Measurements from ENCODE around the gene NRXN2.

The NRXN2 gene

GRCh38 chr11:64591257-64592233 lies 131.5 kb downstream of the NRXN2 start:
- DNase-seq (ENCODE audit: low read depth, low spot score) = no peak

DNA sequence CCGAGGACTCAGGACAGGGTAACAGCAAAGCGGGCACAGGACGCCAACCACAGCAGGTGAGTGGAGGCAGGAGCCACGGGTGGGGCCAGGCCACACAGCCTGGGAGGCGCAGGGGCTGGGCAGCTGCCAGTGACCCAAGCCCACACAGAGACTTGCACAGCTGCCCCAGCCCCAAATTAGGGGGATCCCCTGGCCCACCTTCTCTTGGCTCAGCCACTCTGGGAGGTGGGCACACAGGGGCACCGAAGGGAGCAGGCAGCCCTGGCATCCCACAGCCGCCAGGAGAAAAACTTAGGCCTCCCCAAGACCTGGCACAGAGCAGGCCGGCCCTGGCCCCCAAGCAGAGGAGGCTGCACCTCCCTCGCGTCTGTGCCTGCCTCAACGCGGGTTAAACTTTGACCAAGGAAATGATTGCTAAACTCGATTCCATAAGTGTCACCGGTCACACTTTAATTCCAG lies 132.2 kb downstream of the NRXN2 start, which contains the start of gene SLC22A12:
Gene SLC22A12, plus strand, starts transcription at position 458 of the 459 bp plus-strand sequence. CDS start 337 bp downstream, outside the sequence.
- DNase-seq (ENCODE audit: low read depth, low spot score) = no peak

- no peak for DNase-seq (ENCODE audit: low read depth, low spot score)
Observed at GRCh38 chr11:64588701-64589100, 134.3 kb downstream of the NRXN2 start.

GRCh38 chr11:64586366-64586765 lies 136.6 kb downstream of the NRXN2 start:
- no peak for DNase-seq (ENCODE audit: low read depth, low spot score)

DNA sequence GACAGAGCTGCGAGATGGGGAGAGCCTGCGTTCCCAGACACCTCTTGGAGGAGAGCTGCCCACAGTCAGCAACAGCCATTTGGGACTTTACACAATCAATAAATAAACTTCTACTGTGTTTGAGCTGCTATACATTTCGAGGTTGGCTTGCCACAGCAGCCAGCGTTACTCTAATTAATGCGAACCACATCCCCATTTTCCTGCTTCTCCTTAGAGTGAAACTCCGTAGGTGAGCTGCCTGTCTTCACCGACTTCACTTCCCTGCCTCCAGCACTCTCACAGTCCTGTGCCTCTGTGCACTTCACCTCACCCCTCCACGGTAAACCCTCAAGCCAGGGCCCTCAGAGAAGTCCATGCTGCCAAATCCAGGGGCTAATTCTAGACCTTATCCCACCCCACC lies 137.8 kb downstream of the NRXN2 start:
- DNase-seq (ENCODE audit: low read depth, low spot score) = no peak

GRCh38 chr11:64583296-64584262 lies 139.4 kb downstream of the NRXN2 start:
- DNase-seq (ENCODE audit: low read depth, low spot score) = no peak

- no peak for DNase-seq (ENCODE audit: low read depth, low spot score)
Observed at GRCh38 chr11:64582885-64583284, 140.1 kb downstream of the NRXN2 start.

GRCh38 chr11:64581057-64581523 lies 141.9 kb downstream of the NRXN2 start:
- DNase-seq (ENCODE audit: low read depth, low spot score) = no peak

DNA sequence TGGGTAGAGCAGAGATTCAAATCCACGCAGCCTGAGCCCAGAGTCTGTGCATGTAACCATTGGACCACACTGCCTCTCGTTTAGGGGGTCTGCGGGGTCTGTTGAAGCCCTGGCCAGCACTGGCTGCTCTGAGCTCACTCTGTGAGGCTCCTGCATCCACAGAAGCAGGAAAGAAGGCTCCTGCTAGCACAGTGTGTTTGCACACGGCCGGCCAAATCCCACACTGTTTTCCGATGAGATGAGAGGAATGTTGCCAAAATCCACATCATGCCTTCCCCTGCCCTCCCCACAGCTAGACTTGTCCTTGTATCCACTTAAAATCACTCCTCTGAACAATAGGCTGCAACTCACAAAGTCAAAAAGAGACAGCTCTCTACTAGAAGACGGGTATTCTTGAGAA lies 142.6 kb downstream of the NRXN2 start:
- no peak for DNase-seq (ENCODE audit: low read depth, low spot score)

- no peak for DNase-seq (ENCODE audit: low read depth, low spot score)
Observed at GRCh38 chr11:64577202-64577601, 145.8 kb downstream of the NRXN2 start.

GRCh38 chr11:64572143-64572542 lies 150.9 kb downstream of the NRXN2 start:
- no peak for DNase-seq (ENCODE audit: low read depth, low spot score)

GRCh38 chr11:64571410-64572091 lies 151.4 kb downstream of the NRXN2 start:
- DNase-seq (ENCODE audit: low read depth, low spot score) = no peak

DNA sequence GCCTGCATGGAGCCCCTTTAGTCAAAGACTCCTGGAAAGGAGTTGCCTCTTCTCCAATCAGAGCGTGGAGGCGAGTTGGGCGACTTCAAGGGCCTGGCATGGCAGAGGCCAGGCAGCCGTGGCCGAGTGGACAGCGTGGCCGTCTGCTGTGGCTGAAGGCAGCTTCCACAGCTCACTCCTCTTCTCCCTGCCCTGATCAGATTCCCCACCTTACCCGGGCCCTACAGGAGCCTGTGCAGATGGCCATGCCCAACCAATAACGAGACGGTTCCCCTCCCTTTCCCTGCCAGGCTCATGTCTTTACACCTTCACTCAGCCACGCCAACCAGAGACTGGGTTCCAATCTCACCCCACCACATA lies 152.0 kb downstream of the NRXN2 start:
- no peak for DNase-seq (ENCODE audit: low read depth, low spot score)

- DNase-seq (ENCODE audit: low read depth, low spot score) = no peak
Observed at GRCh38 chr11:64570341-64570740, 152.7 kb downstream of the NRXN2 start.

DNA sequence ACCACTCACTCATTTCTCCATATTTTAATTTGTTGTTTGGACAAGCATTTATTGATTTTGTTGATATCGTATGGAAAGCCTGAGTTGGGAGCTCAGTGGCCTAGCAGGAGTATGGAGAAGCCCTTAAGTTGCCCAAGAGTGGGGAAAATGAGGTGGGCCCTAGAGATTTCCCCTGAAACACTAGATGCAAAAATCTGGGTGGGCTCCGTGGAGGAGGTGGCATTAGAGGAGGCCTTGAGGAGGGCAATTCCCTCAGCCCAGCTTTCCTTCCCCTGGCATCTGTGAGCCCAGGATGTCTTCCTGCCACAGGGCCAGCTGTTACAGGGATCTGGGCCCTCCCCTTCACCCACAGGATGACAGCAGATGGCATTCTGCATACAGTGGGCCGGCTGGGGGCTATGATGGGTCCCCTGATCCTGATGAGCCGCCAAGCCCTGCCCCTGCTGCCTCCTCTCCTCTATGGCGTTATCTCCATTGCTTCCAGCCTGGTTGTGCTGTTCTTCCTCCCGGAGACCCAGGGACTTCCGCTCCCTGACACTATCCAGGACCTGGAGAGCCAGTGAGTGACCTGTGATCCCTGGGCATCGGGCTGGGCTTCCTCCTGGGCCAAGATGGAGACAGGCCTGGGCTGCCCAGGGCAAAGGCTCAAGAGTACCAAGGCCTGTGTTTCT lies 153.6 kb downstream of the NRXN2 start:
- DNase-seq (ENCODE audit: low read depth, low spot score) = no peak

DNA sequence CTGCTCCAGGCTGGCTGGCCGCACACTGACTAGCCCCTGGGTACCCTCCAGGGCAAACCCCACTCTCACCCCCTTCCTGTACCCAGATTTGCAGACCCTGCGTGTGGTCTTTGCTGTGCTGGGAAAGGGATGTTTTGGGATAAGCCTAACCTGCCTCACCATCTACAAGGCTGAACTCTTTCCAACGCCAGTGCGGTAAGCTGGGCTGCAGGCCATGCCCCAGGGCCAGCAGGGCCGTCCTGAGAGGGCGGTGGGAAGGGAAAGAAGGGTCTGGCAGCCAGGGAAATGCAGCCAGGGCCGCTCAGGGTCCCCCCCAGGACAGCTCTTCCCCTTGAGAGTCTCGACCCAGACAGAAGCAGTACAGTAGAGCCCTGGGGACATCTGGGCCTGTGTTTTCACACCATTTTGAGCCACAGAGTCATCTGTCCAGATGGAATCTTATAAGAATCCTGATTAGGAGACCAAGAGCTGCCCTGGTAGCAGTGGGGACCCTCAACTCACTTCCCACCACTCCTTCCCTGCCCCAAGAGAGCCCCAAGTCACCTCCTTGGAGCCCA lies 154.3 kb downstream of the NRXN2 start:
- DNase-seq (ENCODE audit: low read depth, low spot score) = no peak

DNA sequence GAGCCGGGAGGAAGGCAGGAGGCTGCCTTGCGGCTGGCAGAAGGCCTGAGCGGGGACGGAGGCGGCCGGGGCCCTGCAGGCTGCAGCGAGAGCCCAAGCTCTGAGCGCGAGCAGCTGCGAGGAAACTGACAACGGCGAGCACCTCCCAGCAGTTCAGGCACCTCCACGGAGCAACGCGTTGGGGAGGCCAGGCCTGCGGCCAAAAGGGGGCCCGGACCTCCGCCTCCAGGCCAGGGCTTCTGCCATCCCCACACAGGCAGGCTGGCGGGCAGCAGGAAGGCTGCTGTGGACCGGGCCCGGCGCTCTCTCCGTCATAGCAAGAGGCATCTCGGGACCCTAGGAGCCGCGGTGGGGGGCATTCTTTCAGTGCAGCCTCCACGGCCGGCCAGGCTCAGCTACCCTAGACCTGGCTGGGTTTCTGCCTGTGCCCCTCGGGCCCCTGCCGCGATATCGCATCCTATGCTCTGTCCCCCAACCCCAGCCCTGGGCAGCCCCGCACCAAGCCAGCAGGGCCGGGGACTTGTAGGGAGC lies 154.9 kb downstream of the NRXN2 start:
- no peak for DNase-seq (ENCODE audit: low read depth, low spot score)

DNA sequence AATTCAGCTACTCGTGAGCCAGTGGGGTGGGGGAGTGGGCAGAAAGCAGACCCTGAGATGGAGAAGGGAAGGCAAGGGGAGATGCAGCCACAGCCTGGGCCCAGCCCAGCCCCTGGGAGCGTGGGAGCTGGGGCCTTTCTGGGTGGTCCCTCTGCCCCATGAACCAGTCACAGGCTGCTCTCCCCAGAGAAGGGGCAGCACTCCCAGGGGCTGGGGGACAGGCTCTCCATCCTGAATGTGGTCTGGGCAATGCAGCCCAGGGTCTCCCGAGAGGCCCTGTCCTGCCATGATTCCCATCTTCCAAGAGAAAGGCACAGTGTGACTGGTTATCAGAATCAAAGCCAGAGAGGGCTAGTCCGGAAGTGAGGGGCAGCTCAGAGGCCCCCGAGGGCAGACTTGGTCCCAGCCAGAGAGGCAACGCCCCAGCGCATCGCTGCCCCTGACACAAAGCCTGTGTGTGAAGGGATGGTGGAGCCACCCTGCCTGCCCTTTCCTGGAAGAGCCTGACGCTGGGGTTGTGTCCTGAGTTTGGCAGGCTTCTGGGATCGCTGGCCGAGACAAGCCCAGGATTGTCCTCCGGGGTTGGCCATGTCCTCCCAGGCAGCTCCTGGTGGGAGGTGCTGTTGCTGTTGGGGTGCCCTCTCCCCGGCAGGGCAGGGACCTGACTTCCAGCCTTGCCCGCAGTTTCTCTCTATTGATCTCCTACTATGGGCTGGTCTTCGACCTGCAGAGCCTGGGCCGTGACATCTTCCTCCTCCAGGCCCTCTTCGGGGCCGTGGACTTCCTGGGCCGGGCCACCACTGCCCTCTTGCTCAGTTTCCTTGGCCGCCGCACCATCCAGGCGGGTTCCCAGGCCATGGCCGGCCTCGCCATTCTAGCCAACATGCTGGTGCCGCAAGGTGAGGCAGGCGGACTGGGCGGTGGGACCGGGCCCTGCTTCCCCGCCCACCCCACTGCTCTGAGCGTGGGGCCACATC lies 155.8 kb downstream of the NRXN2 start:
- DNase-seq (ENCODE audit: low read depth, low spot score) = no peak

Measured in smooth muscle cell of the brain vasculature (primary cell).